GM13976 (cell line): Measurements from ENCODE around the gene GM2A.
"Not testable (repeated sequence)": the region's sequence is repeated elsewhere in the genome, so short reads cannot be mapped to it uniquely, and the experiment has no call there.

Experiments
- DNase-seq: peaks from one replicate; pipeline ENCODE4 v3.0.0; 2012; ENCODE audit warnings: low spot score
- in situ Hi-C: fragments of 300-500 bp; cut with MboI; formaldehyde crosslinking; loops from one replicate; pipeline ENCODE4 v1.12.0; 2022; ENCODE audit warnings: low sequenced_read_pairs, mixed read lengths, inconsistent platforms; ENCODE audit not compliant: unreplicated experiment
- TF ChIP-seq, protein P1 (sequence below): IDR thresholded peaks from 2 replicates; pipeline ENCODE4 v1.5.1; 2012; ENCODE audit warnings: borderline replicate concordance, mild to moderate bottlenecking; ENCODE audit not compliant: insufficient read depth; ENCODE audit errors: extremely low read depth, missing control alignments, control extremely low read depth

The GM2A gene

DNA sequence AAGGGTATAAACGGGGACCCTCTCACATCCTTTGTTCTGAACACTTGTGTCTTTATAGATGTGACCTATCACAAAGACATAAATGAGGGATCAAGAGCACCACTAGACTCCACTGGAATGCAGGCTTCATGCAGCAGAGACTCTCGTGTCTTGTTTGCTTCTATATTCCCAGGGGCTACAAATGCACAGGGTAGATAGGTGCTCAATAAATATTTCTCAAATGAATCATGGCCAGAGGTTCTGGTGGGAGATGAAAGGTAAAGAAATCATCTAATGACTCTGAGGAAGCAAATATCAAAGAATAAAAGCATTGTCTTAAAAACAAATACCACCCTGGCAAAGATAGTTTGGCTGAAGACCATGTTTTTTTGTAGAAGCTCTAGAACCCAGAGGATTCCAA, 44.0 kb downstream of the GM2A start:
- in situ Hi-C loops = no loop called here
- TF ChIP-seq, protein P1, sequence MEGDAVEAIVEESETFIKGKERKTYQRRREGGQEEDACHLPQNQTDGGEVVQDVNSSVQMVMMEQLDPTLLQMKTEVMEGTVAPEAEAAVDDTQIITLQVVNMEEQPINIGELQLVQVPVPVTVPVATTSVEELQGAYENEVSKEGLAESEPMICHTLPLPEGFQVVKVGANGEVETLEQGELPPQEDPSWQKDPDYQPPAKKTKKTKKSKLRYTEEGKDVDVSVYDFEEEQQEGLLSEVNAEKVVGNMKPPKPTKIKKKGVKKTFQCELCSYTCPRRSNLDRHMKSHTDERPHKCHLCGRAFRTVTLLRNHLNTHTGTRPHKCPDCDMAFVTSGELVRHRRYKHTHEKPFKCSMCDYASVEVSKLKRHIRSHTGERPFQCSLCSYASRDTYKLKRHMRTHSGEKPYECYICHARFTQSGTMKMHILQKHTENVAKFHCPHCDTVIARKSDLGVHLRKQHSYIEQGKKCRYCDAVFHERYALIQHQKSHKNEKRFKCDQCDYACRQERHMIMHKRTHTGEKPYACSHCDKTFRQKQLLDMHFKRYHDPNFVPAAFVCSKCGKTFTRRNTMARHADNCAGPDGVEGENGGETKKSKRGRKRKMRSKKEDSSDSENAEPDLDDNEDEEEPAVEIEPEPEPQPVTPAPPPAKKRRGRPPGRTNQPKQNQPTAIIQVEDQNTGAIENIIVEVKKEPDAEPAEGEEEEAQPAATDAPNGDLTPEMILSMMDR = no peak
- DNase-seq = no peak

GRCh38 chr5:151298063-151298855, 45.3 kb downstream of the GM2A start:
- in situ Hi-C loops = no loop called here
- TF ChIP-seq, protein P1 = no peak
- no peak for DNase-seq

- TF ChIP-seq, protein P1 = no peak
- no peak for DNase-seq
- in situ Hi-C loops = no loop called here
These were observed 50.7 kb downstream of the GM2A start, which contains the start of gene SLC36A3 for GRCh38 chr5:151303666-151304065. TSS of gene SLC36A3 (minus strand) at chr5:151303766. CDS start at chr5:151303354, 412 bp downstream.

DNA sequence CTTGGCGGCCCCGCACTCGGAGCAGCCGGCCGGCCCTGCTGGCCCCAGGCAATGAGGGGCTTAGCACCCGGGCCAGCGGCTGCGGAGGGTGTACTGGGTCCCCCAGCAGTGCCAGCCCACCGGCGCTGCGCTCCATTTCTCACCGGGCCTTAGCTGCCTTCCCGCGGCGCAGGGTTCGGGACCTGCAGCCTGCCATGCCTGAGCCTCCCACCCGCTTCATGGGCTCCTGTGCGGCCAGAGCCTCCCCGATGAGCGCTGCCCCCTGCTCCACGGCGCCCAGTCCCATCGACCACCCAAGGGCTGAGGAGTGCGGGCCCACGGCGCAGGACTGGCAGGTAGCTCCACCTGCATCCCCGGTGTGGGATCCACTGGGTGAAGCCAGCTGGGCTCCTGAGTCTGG, 56.3 kb downstream of the GM2A start:
- DNase-seq, in situ Hi-C loops: not testable (repeated sequence)

- in situ Hi-C loops, DNase-seq: not testable (repeated sequence)
These were observed 56.8 kb downstream of the GM2A start for GRCh38 chr5:151309821-151310220.

DNA sequence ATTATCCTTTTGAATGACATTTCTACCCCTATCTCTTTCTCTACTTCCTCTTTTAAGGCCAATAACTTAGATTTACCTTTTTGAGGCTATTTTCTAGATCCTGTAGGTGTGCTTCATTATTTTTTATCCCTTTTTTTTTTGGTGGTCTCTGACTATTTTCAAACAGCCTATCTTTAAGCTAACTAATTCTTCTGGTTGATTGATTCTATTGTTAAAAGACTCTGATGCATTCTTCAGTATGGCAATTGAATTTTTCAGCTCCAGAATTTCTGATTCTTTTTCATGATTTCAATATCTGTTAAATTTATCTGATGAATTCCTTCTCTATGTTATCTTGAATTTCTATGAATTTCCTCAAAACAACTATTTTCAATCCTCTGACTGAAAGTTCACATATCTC, 57.9 kb downstream of the GM2A start:
- DNase-seq = no peak
- in situ Hi-C loops = no loop called here
- TF ChIP-seq, protein P1 = no peak

- TF ChIP-seq, protein P1 = peak; percentile 5
- DNase-seq = no peak
- in situ Hi-C loops = no loop called here
These were observed 59.9 kb downstream of the GM2A start for GRCh38 chr5:151312756-151313324.

DNA sequence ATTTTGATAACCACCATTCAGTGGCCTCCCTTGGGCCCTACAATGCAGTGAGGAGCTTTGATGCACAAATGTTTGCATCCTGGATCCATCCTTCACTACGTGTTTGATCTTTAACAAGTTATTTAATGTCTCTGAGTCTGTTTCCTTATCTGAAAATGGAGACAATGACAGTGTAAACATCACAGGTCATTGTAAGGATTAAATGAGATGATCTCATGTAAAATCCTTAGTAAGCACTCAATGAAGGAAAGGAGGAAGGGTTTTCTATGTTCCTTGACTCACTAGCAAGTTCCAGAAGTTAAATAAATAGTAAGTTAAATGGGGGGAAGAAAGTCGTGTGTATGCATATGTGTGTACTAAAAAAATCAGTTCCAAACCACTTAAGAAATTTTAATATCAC, 60.4 kb downstream of the GM2A start:
- DNase-seq = no peak
- TF ChIP-seq, protein P1 = no peak
- in situ Hi-C loops = no loop called here
